Psoas muscle (tissue), 8 donors: ENCODE measurements around the gene FSTL4. TPM values are rescaled to one million over a fixed set of nuclear protein-coding genes. Genes with fewer than 3 reads are reported as not detected.

Source experiments
- ATAC-seq, 4 donors: fragments of 200-7000 bp; cut with Tn5 transposase; one replicate each; pipeline ENCODE4 v1.9.1; 2020; ENCODE audit warnings: moderate library complexity in 3 of 4, mild to moderate bottlenecking in 2 of 4
- DNase-seq, 2 donors: peaks; one replicate each; pipeline ENCODE4 v3.0.0-alpha.2; 2020
- H3K27ac ChIP-seq: fragments of 200-600 bp; one replicate; pipeline ENCODE4 v1.8.0; 2022
- H3K27me3 ChIP-seq, 3 donors: fragments of 200-600 bp in 1 of 3; one replicate each; pipeline versions ENCODE4 v1.6.1 to v1.8.0; 2013 to 2022; ENCODE audit warnings: low read length in 2 of 3, mild to moderate bottlenecking in 2 of 3, moderate library complexity in 1 of 3; ENCODE audit not compliant: insufficient read depth in 3 of 3
- H3K36me3 ChIP-seq, 2 donors: fragments of 200-600 bp in 1 of 2; one replicate each; pipeline versions ENCODE4 v1.6.1 to v1.8.0; 2013 to 2022; ENCODE audit warnings: low read depth in 1 of 2, mild to moderate bottlenecking in 1 of 2, moderate library complexity in 1 of 2; ENCODE audit not compliant: insufficient read depth in 1 of 2
- H3K4me1 ChIP-seq: fragments of 200-600 bp; one replicate; pipeline ENCODE4 v1.8.0; 2022
- H3K4me3 ChIP-seq: fragments of 200-600 bp; one replicate; pipeline ENCODE4 v1.8.0; 2022; ENCODE audit warnings: mild to moderate bottlenecking
- H3K9me3 ChIP-seq: fragments of 200-600 bp; one replicate; pipeline ENCODE4 v1.8.0; 2022
- WGBS, 3 donors: extraction: QIAGEN DNeasy Blood & Tissue Kit; methylation state at CpG; one replicate each; pipeline versions ENCODE4 v1.1.6 to v1.1.7; 2013; 5-methylcytosine and 5-hydroxymethylcytosine counted together
- intact Hi-C, 2 donors: fragments of 100-400 bp; cut with DNase I; formaldehyde crosslinking; loops; one replicate each; pipeline versions ENCODE4 v1.11.0 to v1.14.2; 2022
- polyA plus RNA-seq, 3 donors: library from polyadenylated mRNA; stranded (reverse); fragments of 200-250 nt; gene quantifications; one replicate each; pipeline ENCODE4 v1.2.3, GENCODE V29; 2013
- total RNA-seq, 4 donors: library from RNA; stranded (reverse); fragmentation: NEBNext Ultra II Directional in 2 of 4; extraction: Animal tissue kit (Norgen Biotek cat#: 25700) in 2 of 4; gene quantifications; one replicate each; pipeline versions ENCODE4 v1.2.1 to v1.2.4, GENCODE V29; 2021 to 2023
- TF ChIP-seq, protein P1 (sequence below): fragments of 200-600 bp; IDR thresholded peaks from one replicate; pipeline ENCODE4 v1.8.0; 2022; ENCODE audit warnings: antibody characterized with exemption
- donor health status: healthy with polysubstance abuse.
- donor health status: DM: no; HTN: no; CAD: no; lungs with moderate emphysema.
- donor health status: Bipolar disorder and iron deficiency.
- donor health status: healthy.
- donor health status: DM: yes; HTN: yes; CAD: no.
- donor health status: DM: no; HTN: no; CAD: no.
- donor health status: DM: no; HTN: no; CAD: no.
- donor health status: DM: yes; HTN: yes; CAD: no.

FSTL4 gene
- total and polyA plus RNA-seq, 7 donors, result 0.07 to 0.81 (median 0.24) TPM

GRCh38 chr5:133415506-133415905 is 196.8 kb downstream of the FSTL4 start:
- ATAC-seq (no peak), DNase-seq (no peak)
- WGBS, 3 donors, result 85 to 91% (median 88%) methylated on average over 5 of the region's 5 CpGs
- no peaks in the 10 kb centered on the region for H3K4me1 ChIP-seq
- no peaks in the 10 kb centered on the region for H3K9me3 ChIP-seq
- no peaks in the 10 kb centered on the region for H3K36me3 ChIP-seq
- intact Hi-C loops, result no loop called here
- TF ChIP-seq, protein P1, sequence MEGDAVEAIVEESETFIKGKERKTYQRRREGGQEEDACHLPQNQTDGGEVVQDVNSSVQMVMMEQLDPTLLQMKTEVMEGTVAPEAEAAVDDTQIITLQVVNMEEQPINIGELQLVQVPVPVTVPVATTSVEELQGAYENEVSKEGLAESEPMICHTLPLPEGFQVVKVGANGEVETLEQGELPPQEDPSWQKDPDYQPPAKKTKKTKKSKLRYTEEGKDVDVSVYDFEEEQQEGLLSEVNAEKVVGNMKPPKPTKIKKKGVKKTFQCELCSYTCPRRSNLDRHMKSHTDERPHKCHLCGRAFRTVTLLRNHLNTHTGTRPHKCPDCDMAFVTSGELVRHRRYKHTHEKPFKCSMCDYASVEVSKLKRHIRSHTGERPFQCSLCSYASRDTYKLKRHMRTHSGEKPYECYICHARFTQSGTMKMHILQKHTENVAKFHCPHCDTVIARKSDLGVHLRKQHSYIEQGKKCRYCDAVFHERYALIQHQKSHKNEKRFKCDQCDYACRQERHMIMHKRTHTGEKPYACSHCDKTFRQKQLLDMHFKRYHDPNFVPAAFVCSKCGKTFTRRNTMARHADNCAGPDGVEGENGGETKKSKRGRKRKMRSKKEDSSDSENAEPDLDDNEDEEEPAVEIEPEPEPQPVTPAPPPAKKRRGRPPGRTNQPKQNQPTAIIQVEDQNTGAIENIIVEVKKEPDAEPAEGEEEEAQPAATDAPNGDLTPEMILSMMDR, result no peak
- peaks cover 0 to 2% (median 0%) of the 10 kb centered on the region in 3 donors for H3K27me3 ChIP-seq
- no peak overlapping the region for H3K27ac ChIP-seq
- H3K4me3 ChIP-seq, result no peak overlapping the region

GRCh38 chr5:133412661-133413060 is 199.7 kb downstream of the FSTL4 start:
- Histone ChIP-seq H3K27me3 (peaks cover 0 to 2% (median 0%) of the 10 kb centered on the region in 3 donors), H3K9me3 (no peaks in the 10 kb centered on the region), H3K36me3 (no peaks in the 10 kb centered on the region), H3K27ac (no peak overlapping the region), H3K4me1 (no peaks in the 10 kb centered on the region), H3K4me3 (no peak overlapping the region)
- ATAC-seq (no peak), DNase-seq (no peak)
- TF ChIP-seq, protein P1, result no peak
- 78 to 86% (median 79%) methylated on average over 2 of the region's 2 CpGs for WGBS, 3 donors
- intact Hi-C loops, result no loop called here

GRCh38 chr5:133410335-133410828 is 202.0 kb downstream of the FSTL4 start:
- TF ChIP-seq, protein P1, result no peak
- H3K4me3 ChIP-seq, result no peak overlapping the region
- H3K36me3 ChIP-seq, result no peaks in the 10 kb centered on the region
- H3K27ac ChIP-seq, result no peak overlapping the region
- intact Hi-C loops, result no loop called here
- ATAC-seq (no peak), DNase-seq (no peak)
- WGBS, 3 donors, result 76 to 78% (median 77%) methylated on average over 12 of the region's 12 CpGs
- no peaks in the 10 kb centered on the region for H3K9me3 ChIP-seq
- peaks cover 0 to 2% (median 0%) of the 10 kb centered on the region in 3 donors for H3K27me3 ChIP-seq
- no peaks in the 10 kb centered on the region for H3K4me1 ChIP-seq

- TF ChIP-seq, protein P1, result no peak
- DNase-seq (no peak), ATAC-seq (no peak)
- intact Hi-C loops, result no loop called here
- 89 to 96% (median 89%) methylated on average over 6 of the region's 6 CpGs for WGBS, 3 donors
- no peak overlapping the region for H3K4me3 ChIP-seq
- no peaks in the 10 kb centered on the region for H3K9me3 ChIP-seq
- H3K27me3 ChIP-seq, result peaks cover 0 to 1% (median 0%) of the 10 kb centered on the region in 3 donors
- H3K36me3 ChIP-seq, result no peaks in the 10 kb centered on the region
- no peak overlapping the region for H3K27ac ChIP-seq
- no peaks in the 10 kb centered on the region for H3K4me1 ChIP-seq
These were observed 203.1 kb downstream of the FSTL4 start for GRCh38 chr5:133409210-133409674.

DNA sequence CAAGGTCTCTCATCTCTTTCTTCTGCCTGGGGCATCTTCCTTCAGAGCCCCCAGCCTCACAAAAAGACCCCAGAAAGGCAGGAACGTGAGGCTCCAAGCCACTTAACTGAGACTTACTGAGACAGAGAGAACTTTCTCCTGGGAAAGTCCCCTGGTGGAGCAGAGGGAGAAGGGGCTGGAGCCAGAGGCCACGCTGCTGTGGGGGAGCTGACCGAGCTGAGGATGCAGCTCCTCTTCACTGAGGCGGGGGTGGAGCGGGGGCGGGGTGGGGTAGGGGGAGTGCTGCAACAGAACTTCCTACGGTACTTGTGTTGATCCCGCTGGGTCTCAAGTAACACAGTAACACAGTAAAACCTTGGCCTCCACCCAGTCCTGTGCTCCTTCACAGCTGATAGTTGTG is 204.0 kb downstream of the FSTL4 start:
- intact Hi-C loops, result no loop called here
- TF ChIP-seq, protein P1, result no peak
- H3K4me3 ChIP-seq, result no peak overlapping the region
- no peaks in the 10 kb centered on the region for H3K36me3 ChIP-seq
- no peaks in the 10 kb centered on the region for H3K27me3 ChIP-seq
- WGBS, 3 donors, result 37 to 52% (median 50%) methylated on average over 8 of the region's 8 CpGs
- no peak for DNase-seq
- H3K4me1 ChIP-seq, result no peaks in the 10 kb centered on the region
- H3K9me3 ChIP-seq, result no peaks in the 10 kb centered on the region
- no peak for ATAC-seq
- H3K27ac ChIP-seq, result no peak overlapping the region
